Left kidney (tissue), 8 donors: ENCODE results near the gene TMEM41B. TPM values are rescaled to one million over a fixed set of nuclear protein-coding genes. Genes with fewer than 3 reads are reported as not detected.
"Not testable (repeated sequence)": the region's sequence is repeated elsewhere in the genome, so short reads cannot be mapped to it uniquely, and the experiment has no call there.

Experiments
- DNase-seq: peaks from one replicate; pipeline ENCODE4 v3.0.0-alpha.2; 2013
- long read RNA-seq, 8 donors: transcript quantifications; one replicate each; lab custom pipeline, GENCODE V29; 2026
- polyA plus RNA-seq: library from polyadenylated mRNA; unstranded; fragments of 120-200 nt; gene quantifications from one replicate; pipeline ENCODE4 v1.2.1, GENCODE V29; 2013; ENCODE audit not compliant: insufficient read length

Gene TMEM41B
- polyA plus RNA-seq: 49.3 TPM
- long read RNA-seq, donor 1, transcript TMEM41B-205 (3 exons, 723 nt): minor isoform, 5 of 13 reads
- long read RNA-seq, donor 1, transcript TMEM41B-204 (7 exons, 3,968 nt): major isoform, 8 of 13 reads
- long read RNA-seq, donor 1, partial matches to known transcripts: 0 of 13 reads
- long read RNA-seq, donor 1, other reads (novel, unspliced or antisense): 0 of 13 reads
- long read RNA-seq, donor 2, transcript TMEM41B-204 (7 exons, 3,968 nt): major isoform, 6 of 45 reads
- long read RNA-seq, donor 2, partial matches to known transcripts: 35 of 45 reads
- long read RNA-seq, donor 2, other reads (novel, unspliced or antisense): 0 of 45 reads
- long read RNA-seq, donor 3, partial matches to known transcripts: 0 of 8 reads
- long read RNA-seq, donor 3, other reads (novel, unspliced or antisense): 0 of 8 reads
- long read RNA-seq, donor 4: 0 reads
- long read RNA-seq, donor 5, transcript TMEM41B-204 (7 exons, 3,968 nt): major isoform, 10 of 10 reads
- long read RNA-seq, donor 5, partial matches to known transcripts: 0 of 10 reads
- long read RNA-seq, donor 5, other reads (novel, unspliced or antisense): 0 of 10 reads
- long read RNA-seq, donor 6, transcript TMEM41B-204 (7 exons, 3,968 nt): major isoform, 8 of 35 reads
- long read RNA-seq, donor 6, partial matches to known transcripts: 23 of 35 reads
- long read RNA-seq, donor 6, other reads (novel, unspliced or antisense): 0 of 35 reads
- long read RNA-seq, donor 7, transcript TMEM41B-205 (3 exons, 723 nt): major isoform, 5 of 10 reads
- long read RNA-seq, donor 7, partial matches to known transcripts: 0 of 10 reads
- long read RNA-seq, donor 7, other reads (novel, unspliced or antisense): 0 of 10 reads
- long read RNA-seq, donor 8, partial matches to known transcripts: 0 of 5 reads
- long read RNA-seq, donor 8, other reads (novel, unspliced or antisense): 0 of 5 reads

GRCh38 chr11:9314291-9315077 lies at the start of gene TMEM41B:
Gene TMEM41B (minus strand): TSS chr11:9314593. CDS start chr11:9314441, 152 bp downstream.
- DNase-seq: peak; percentile 97

- no peak for DNase-seq
Observed at GRCh38 chr11:9362393-9362863, 48.0 kb upstream of the TMEM41B start.

- not testable (repeated sequence) for DNase-seq
Observed at GRCh38 chr11:9360862-9361622, 46.6 kb upstream of the TMEM41B start.

- DNase-seq: no peak
Observed at GRCh38 chr11:9357041-9357440, 42.6 kb upstream of the TMEM41B start.

GRCh38 chr11:9351321-9351881 lies 37.0 kb upstream of the TMEM41B start:
- no peak for DNase-seq

- not testable (repeated sequence) for DNase-seq
Observed at GRCh38 chr11:9347779-9348178, 33.4 kb upstream of the TMEM41B start.

GRCh38 chr11:9347100-9347499 lies 32.7 kb upstream of the TMEM41B start:
- no peak for DNase-seq

GRCh38 chr11:9344061-9344680 lies 29.8 kb upstream of the TMEM41B start:
- DNase-seq: no peak

GRCh38 chr11:9341638-9342178 lies 27.3 kb upstream of the TMEM41B start:
- no peak for DNase-seq

- no peak for DNase-seq
Observed at GRCh38 chr11:9332655-9333054, 18.3 kb upstream of the TMEM41B start.

- DNase-seq: no peak
Observed at GRCh38 chr11:9330387-9331384, 16.3 kb upstream of the TMEM41B start.

- DNase-seq: no peak
Observed at GRCh38 chr11:9320047-9320446, 5.7 kb upstream of the TMEM41B start.

GRCh38 chr11:9319377-9320001 lies 5.1 kb upstream of the TMEM41B start:
- DNase-seq: not testable (repeated sequence)

- DNase-seq: not testable (repeated sequence)
Observed at GRCh38 chr11:9318442-9319376, 4.3 kb upstream of the TMEM41B start.

GRCh38 chr11:9316334-9316733 lies 1.9 kb upstream of the TMEM41B start:
- no peak for DNase-seq

GRCh38 chr11:9315078-9315688 lies 790 bp upstream of the TMEM41B start:
- no peak for DNase-seq
